Stimulated activated CD8-positive, alpha-beta memory T cell treated with anti-CD3 and anti-CD28 coated beads, Interleukin-15, amount 100 ng/mL, for 1 hour (primary cell): ENCODE measurements around the gene RMND5B.
"Not testable (repeated sequence)": the region's sequence is repeated elsewhere in the genome, so short reads cannot be mapped to it uniquely, and the experiment has no call there.

ENCODE experiments used
- DNase-seq: peaks from one replicate; pipeline ENCODE4 v3.0.0-alpha.2; 2020; ENCODE audit warnings: low read depth

RMND5B gene

GRCh38 chr5:178114325-178115135 is 16.3 kb upstream of the RMND5B start:
- no peak for DNase-seq

GRCh38 chr5:178115136-178115813 is 15.5 kb upstream of the RMND5B start:
- DNase-seq = no peak

- DNase-seq = no peak
Observed at GRCh38 chr5:178115814-178116142, 15.0 kb upstream of the RMND5B start.

GRCh38 chr5:178116143-178116885 is 14.5 kb upstream of the RMND5B start:
- DNase-seq = peak; percentile 51

GRCh38 chr5:178117923-178118701 is 12.7 kb upstream of the RMND5B start:
- no peak for DNase-seq

GRCh38 chr5:178119915-178120606 is 10.8 kb upstream of the RMND5B start:
- DNase-seq = no peak

- DNase-seq = peak; percentile 52
Observed at GRCh38 chr5:178120607-178121357, 10.0 kb upstream of the RMND5B start.

- DNase-seq = no peak
Observed at GRCh38 chr5:178121391-178122276, 9.2 kb upstream of the RMND5B start.

- DNase-seq = no peak
Observed at GRCh38 chr5:178122346-178122745, 8.5 kb upstream of the RMND5B start.

- DNase-seq = no peak
Observed at GRCh38 chr5:178123094-178123965, 7.5 kb upstream of the RMND5B start.

GRCh38 chr5:178123966-178124925 is 6.6 kb upstream of the RMND5B start:
- DNase-seq = no peak

- no peak for DNase-seq
Observed at GRCh38 chr5:178125253-178125906, 5.4 kb upstream of the RMND5B start.

GRCh38 chr5:178126556-178126955 is 4.3 kb upstream of the RMND5B start:
- DNase-seq = no peak

GRCh38 chr5:178127300-178128009 is 3.4 kb upstream of the RMND5B start:
- not testable (repeated sequence) for DNase-seq

- DNase-seq = no peak
Observed at GRCh38 chr5:178129296-178129695, 1.5 kb upstream of the RMND5B start.

- not testable (repeated sequence) for DNase-seq
Observed at GRCh38 chr5:178130234-178130575, 609 bp upstream of the RMND5B start.
